GM18858 (cell line): ENCODE measurements around the gene SETBP1.
"Not testable (repeated sequence)": the region's sequence is repeated elsewhere in the genome, so short reads cannot be mapped to it uniquely, and the experiment has no call there.

ENCODE experiments used
- ATAC-seq: cut with Tn5 transposase; IDR thresholded peaks from one replicate; pipeline ENCODE4 v1.9.1; 2021; ENCODE audit not compliant: unreplicated experiment

Gene SETBP1

DNA sequence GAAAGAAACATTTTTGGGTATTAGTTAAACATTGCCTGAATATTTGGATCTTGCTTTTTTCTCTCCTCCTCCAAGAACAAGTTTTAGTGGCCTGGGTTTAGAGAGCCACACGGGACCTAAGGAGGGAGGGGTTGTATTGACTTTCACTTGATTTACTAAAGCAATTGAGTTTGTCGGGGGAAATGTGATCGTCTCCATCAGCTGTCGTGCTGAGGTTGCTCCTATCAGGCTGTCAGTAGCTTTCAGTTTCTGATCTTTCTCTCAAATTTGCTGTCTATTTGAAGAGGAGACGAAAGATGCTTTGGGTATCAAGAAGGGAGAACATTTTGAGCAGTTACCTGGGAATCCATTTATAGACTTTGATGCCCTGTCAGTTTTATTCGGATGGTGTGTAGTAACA, 106.0 kb downstream of the SETBP1 start:
- ATAC-seq: peak; percentile 69

GRCh38 chr18:44788334-44788733, 107.6 kb downstream of the SETBP1 start:
- no peak for ATAC-seq

DNA sequence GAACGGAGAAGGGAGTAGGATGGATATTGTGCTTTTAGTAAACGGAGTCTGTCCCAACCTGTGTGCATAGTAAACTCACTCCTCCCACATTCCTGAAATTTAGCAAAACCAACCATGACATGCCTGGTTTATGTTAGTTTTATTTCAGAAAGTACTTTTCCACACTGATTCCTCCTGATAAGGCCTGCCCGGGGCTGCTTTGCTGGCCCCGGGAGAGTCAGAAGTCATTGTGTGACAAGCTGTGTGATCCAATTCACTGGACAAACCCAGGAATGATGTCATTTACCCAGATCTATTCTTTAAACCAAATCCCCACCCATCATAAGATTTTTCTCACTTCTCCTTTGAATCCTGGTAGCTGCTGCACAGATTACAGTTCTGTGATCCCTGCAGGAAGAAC, 109.0 kb downstream of the SETBP1 start:
- ATAC-seq: no peak

DNA sequence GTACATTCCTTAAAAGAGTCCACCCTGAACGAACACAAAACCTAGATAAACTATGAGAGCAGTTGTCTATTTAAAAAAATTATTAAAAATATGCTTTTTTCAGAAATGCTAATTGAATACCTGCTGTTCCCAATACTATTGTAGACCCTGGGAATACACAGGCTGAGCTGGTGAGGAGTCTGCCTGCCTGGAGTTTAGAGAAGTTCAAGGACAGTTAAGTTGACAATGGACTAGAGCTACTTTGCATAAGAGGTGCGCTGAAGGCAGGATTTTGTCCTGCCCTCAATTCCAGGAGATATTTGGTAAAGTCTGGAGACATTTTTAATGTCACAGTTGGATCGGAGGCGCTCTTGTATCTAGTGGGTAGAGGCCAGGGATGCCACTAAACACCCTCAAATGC, 110.2 kb downstream of the SETBP1 start:
- ATAC-seq: no peak

DNA sequence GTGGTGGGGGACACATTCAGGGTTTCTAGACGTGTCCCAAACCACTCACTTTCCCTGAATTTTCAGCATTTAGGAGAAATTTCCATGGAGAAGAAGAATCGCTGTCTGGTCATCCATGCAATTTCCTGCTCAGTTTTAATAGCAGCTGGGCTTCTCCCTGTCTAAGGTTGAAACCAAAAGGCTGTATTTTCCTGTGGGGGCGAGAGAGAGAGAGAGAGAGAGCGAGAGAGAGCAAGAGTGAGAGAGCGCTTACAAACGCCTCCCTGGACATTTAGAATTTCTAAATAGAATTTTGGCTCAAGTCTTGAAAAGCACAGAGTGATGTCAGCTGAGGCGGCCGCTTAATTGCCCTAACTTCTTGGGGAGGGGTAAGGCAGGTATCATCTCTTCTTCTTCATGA, 110.8 kb downstream of the SETBP1 start:
- ATAC-seq: no peak

DNA sequence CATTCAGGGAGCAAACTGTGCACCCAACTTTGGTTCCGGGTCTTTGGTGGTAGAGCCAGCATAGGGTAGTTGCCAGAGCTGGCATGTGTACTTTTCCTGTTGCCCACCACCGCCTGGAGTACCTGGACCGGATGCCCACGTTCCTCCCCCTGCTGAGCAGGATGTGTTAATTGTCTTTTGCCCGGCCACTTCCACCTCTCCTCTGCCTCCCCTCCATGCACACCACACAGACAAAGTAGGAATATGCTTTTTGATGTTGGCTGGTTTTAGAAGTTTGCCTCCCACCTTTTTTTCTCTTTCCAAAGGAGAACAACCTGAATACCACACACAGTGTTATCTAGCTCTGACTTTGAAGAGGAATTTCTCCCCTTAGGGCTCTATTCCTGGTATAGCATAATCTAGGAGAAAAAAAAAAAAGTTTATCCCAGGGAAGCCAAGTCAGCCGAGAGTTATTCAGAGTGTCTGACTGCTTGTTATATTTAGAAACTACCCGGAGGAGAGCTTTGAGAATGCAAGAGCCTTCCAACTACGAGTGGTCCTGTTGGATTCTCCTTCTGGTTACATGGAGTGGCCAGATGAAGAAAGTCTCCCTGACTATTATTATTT, 111.9 kb downstream of the SETBP1 start:
- no peak for ATAC-seq

DNA sequence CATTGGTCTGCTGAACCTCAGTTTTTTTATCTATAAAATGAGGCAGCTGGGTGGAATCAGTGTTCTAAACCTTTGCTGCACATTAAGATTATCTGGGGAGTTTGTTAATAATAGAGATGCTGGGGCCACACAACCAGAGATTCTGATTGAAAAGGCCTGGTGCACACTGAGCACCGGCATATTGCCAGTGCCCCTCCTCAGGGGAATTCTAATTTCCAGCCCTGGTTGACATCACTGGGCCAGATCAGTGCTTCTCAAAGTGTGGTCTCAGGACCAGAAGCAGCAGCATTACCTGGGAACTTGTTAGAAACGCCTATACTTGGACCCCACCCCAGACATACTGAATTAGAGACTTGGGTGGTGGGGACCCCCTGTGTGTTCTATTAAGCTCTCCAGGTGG, 112.5 kb downstream of the SETBP1 start:
- no peak for ATAC-seq

- ATAC-seq: no peak
These were observed 113.0 kb downstream of the SETBP1 start for GRCh38 chr18:44793685-44794084.

DNA sequence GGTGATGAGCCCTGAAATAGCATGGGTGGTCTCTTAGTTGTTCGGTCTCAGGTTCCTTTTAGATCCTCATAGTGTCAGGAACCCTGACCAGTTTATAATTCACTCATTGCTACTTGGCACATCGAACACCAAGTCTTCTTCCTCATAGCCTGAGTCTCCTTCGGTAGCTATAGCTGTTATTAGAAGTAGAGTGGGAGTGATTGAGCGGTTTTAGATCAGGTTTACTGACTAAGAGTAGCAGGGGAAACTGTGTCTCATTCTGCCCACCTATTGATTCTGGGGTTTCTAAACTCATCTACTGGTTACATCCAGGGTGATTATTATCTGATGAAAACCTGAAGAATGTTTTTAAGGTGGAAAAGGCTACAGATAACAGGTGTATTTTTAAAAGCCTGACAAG, 114.6 kb downstream of the SETBP1 start:
- ATAC-seq: no peak

GRCh38 chr18:44796429-44797428, 116.0 kb downstream of the SETBP1 start:
- ATAC-seq: no peak

DNA sequence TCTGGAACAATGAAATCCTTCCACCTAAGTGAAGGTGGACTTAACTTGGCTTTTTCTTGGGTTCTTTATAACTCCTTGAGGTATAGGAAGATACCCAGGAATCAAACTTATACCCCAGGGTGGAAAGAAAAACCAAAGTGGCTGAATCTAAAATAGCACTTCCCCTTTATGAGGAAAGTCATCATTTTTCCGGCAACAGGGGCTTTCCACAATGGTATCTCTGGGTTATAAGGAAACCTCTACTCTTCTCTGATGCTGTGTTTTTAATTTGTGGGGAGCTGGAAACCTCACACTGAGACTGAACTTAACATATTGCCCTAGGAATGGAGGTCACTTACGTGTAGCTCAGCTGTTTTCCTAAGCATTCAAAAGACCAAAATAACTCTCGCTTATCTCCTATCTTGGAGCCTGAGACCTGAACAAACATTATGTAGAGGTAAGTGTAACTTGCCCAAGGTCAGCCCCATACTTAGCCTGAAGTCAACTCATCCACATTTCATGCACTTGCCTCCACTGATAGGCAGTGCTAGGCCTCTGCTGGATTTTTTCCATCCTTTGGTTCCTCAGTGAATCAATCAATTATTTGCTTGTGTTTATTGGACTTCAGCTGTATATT, 117.9 kb downstream of the SETBP1 start:
- no peak for ATAC-seq

- ATAC-seq: peak; percentile 38
These were observed 118.8 kb downstream of the SETBP1 start for GRCh38 chr18:44799382-44799906.

GRCh38 chr18:44799907-44800421, 119.3 kb downstream of the SETBP1 start:
- peak; percentile 40 for ATAC-seq

DNA sequence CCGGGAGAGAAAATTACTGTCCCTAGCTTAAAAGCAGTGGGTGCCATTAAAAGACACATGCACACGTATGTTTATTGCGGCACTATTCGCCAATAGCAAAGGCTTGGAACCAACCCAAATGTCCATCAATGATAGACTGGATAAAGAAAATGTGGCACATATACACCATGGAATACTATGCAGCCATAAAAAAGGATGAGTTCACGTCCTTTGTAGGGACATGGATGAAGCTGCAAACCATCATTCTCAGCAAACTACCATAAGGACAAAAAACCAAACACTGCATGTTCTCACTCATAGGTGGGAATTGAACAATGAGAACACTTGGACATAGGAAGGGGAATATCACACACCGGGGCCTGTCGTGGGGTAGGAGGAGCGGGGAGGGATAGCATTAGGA, 120.1 kb downstream of the SETBP1 start:
- ATAC-seq: not testable (repeated sequence)

DNA sequence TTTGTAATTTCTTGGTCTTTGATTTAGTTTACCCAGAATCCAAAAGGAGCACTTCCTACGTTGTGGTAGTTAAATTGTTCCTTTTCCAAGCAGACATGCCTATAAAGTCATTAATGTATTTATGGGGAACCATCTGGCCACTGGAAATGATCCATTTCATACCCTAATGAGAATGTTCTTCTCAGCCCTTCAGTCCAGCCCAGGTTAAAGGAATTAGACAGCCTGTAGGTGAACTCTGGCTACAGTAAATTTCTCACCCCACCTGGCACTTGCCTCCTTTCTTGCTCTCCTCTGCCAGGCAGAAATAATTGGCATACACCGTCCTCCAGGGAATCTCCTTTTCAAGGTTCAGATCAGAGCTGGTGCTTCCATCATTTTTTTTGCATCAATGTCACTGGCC, 121.1 kb downstream of the SETBP1 start:
- ATAC-seq: no peak

- no peak for ATAC-seq
These were observed 121.8 kb downstream of the SETBP1 start for GRCh38 chr18:44802508-44802907.

DNA sequence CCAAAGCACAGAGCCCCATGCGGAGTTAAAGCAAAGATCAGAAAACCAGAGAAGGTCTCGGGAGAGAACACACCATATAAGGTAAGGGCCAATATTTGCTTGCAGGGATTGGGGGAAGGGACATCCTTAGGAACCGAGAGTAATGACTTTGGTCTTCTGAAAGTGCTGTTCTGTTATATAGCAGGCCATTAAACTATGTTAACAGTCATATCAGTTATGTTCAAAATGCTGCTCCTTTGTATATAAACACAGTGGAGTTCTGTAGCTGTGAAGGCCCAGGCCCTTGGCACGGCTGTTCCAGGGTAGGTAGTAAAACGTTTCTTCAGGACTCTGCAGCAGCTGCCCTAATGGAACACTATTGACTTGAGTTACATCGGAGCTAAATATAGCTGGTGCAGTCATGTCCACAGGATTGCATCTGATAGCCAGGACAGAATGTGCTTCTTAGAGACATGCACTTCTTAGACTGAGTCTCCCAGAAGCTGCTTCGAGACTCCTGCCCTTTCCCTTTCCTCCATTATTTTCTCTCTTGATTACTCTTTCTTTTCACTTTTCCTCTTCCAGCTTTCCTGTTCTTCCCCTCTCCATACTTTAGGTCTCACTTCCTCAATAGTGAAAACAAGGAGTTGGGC, 122.4 kb downstream of the SETBP1 start:
- no peak for ATAC-seq

- ATAC-seq: no peak
These were observed 123.3 kb downstream of the SETBP1 start for GRCh38 chr18:44804033-44804432.

DNA sequence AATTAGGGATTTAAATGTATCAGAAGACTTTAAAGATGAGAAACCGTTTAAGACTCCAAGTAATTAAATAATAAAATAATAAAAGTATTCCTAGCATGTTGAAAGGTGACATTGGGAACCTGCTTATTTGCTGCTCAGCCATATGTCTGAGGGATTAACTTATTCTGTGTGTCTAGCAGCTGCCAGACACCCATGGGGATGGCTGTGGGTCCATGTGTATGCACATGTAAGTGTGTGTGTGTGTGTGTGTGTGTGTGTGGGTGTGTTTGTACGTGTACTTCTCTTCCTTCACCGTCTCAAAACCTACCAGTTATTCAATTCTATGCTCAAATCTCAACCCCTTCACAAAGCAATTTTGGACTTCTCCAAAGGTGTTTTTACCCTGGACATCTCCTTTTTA, 124.5 kb downstream of the SETBP1 start:
- ATAC-seq: no peak

GRCh38 chr18:44805643-44806042, 125.0 kb downstream of the SETBP1 start:
- no peak for ATAC-seq

DNA sequence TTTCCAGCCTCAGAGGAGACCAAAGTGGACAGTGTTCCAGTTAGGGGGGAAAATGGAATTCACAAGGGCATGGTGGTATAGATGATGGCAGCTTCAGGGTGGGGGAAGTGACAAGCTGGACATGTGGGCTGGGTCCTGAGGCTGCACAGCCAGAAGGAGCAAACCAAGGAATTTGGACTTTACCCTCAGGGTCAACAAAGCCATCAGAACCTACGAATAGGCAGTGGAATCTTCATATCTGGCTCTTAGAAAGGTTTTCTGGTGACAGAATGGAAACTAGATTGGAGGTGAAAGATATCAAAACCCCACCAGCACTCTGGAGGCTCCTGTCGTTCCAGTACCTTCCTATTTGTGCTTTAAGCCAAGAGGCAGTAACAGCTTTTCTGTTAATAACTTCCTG, 127.1 kb downstream of the SETBP1 start:
- no peak for ATAC-seq
